Activated naive CD8-positive, alpha-beta T cell treated with anti-CD3 and anti-CD28 coated beads, Interleukin-2, amount 50 U/mL, for 16 hours (primary cell): Measurements from ENCODE around the gene TEX51.

Source experiments
- DNase-seq: peaks from one replicate; pipeline ENCODE4 v3.0.0-alpha.2; 2020; ENCODE audit warnings: low read depth, low spot score

The TEX51 gene

DNA sequence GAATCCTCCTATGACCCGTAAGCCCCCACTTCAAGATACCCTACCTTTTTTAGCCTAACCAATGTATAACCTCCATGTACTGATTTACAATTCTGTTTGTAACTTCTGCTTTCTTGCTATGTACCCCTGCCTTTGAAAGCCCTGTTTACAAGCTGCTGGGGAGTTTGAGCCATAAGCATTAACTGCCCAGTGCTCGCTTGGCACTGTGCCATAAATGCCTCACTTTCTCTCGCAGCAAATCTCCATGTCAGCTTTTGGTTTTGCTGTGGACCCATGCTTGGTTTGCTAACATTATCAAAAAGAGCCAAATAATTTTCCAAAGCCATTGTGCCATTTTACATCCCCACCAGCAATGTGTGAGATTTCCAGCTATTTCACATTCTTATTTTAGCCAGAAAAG lies 51.8 kb downstream of the TEX51 start:
- DNase-seq: no peak
